ENCODE data around the gene DKC1. TPM values are rescaled to one million over a fixed set of nuclear protein-coding genes. Genes with fewer than 3 reads are reported as not detected.

DKC1 gene
- total and polyA plus RNA-seq, 9 donors: 17.0 to 60.6 (median 34.4) TPM

- no peak for DNase-seq
- 83 to 84% (median 83%) methylated on average over 5 of the region's 5 CpGs for WGBS, 3 donors
- no peak overlapping the region for H3K27ac ChIP-seq
- H3K27me3 ChIP-seq: no peaks in the 10 kb centered on the region
- no peaks in the 10 kb centered on the region for H3K36me3 ChIP-seq
- intact Hi-C loops (cut with DNase I): no loop called here
- no peak overlapping the region for H3K4me3 ChIP-seq
- H3K4me1 ChIP-seq (ENCODE audit: insufficient read depth): peaks cover 2% of the 10 kb centered on the region
- TF ChIP-seq EP300 (IDR thresholded peaks at IDR 0.05) (no peak), POLR2A (IDR thresholded peaks at IDR 0.05) (no peak)
- TF ChIP-seq, protein P1, sequence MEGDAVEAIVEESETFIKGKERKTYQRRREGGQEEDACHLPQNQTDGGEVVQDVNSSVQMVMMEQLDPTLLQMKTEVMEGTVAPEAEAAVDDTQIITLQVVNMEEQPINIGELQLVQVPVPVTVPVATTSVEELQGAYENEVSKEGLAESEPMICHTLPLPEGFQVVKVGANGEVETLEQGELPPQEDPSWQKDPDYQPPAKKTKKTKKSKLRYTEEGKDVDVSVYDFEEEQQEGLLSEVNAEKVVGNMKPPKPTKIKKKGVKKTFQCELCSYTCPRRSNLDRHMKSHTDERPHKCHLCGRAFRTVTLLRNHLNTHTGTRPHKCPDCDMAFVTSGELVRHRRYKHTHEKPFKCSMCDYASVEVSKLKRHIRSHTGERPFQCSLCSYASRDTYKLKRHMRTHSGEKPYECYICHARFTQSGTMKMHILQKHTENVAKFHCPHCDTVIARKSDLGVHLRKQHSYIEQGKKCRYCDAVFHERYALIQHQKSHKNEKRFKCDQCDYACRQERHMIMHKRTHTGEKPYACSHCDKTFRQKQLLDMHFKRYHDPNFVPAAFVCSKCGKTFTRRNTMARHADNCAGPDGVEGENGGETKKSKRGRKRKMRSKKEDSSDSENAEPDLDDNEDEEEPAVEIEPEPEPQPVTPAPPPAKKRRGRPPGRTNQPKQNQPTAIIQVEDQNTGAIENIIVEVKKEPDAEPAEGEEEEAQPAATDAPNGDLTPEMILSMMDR (IDR thresholded peaks at IDR 0.05): no peak
- H3K9me3 ChIP-seq: no peaks in the 10 kb centered on the region
Measured at GRCh38 chrX:154737136-154737535, 25.5 kb upstream of the DKC1 start.

GRCh38 chrX:154738011-154738738 lies 24.5 kb upstream of the DKC1 start:
- H3K4me1 ChIP-seq (ENCODE audit: insufficient read depth): no peaks in the 10 kb centered on the region
- no peak overlapping the region for H3K27ac ChIP-seq
- H3K36me3 ChIP-seq: no peaks in the 10 kb centered on the region
- TF ChIP-seq, protein P1 (IDR thresholded peaks at IDR 0.05): no peak
- no peak for TF ChIP-seq POLR2A (IDR thresholded peaks at IDR 0.05)
- no peak for TF ChIP-seq EP300 (IDR thresholded peaks at IDR 0.05)
- H3K27me3 ChIP-seq: no peaks in the 10 kb centered on the region
- 39 to 41% (median 40%) methylated on average over 8 of the region's 8 CpGs for WGBS, 3 donors
- intact Hi-C loops (cut with DNase I): no loop called here
- H3K4me3 ChIP-seq: no peak overlapping the region
- DNase-seq: peak in 3 of 5 donors; percentile 27 to 51 (median 47)
- no peaks in the 10 kb centered on the region for H3K9me3 ChIP-seq

DNA sequence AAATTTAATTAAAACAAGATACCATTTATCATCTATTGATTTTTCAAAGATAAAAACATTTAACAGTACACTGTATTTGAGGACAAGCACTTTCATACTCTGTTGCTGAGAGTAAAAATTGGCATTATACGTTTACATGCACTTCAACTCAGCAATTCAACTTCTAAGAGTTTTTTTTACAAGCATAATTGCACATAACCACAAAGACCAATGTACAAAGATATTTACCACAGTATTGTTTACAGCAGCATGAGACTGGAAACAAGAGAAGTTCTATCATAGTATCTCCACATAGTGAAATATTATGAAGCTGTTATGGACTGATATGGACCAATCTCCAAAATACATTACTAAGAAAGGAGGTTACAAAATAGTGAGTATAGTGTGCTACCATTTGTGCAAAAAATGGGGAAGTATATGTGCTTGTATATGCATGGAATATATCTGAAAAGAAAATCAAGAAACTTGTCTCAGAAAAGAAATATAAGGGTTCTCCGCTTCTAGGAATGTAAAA lies 22.7 kb upstream of the DKC1 start:
- no peak for DNase-seq
- TF ChIP-seq EP300 (IDR thresholded peaks at IDR 0.05): no peak
- TF ChIP-seq, protein P1 (IDR thresholded peaks at IDR 0.05): no peak
- no peak for TF ChIP-seq POLR2A (IDR thresholded peaks at IDR 0.05)
- H3K36me3 ChIP-seq: no peaks in the 10 kb centered on the region
- H3K4me1 ChIP-seq (ENCODE audit: insufficient read depth): no peaks in the 10 kb centered on the region
- no peak overlapping the region for H3K4me3 ChIP-seq
- 65 to 73% (median 68%) methylated on average over 2 of the region's 2 CpGs for WGBS, 3 donors
- H3K9me3 ChIP-seq: no peaks in the 10 kb centered on the region
- no peak overlapping the region for H3K27ac ChIP-seq
- intact Hi-C loops (cut with DNase I): no loop called here
- H3K27me3 ChIP-seq: no peaks in the 10 kb centered on the region

- TF ChIP-seq, protein P1 (IDR thresholded peaks at IDR 0.05): no peak
- TF ChIP-seq POLR2A (IDR thresholded peaks at IDR 0.05) (no peak), EP300 (IDR thresholded peaks at IDR 0.05) (no peak)
- H3K27ac ChIP-seq: no peak overlapping the region
- no peaks in the 10 kb centered on the region for H3K27me3 ChIP-seq
- intact Hi-C loops (cut with DNase I): no loop called here
- H3K4me3 ChIP-seq: no peak overlapping the region
- H3K36me3 ChIP-seq: no peaks in the 10 kb centered on the region
- H3K9me3 ChIP-seq: no peaks in the 10 kb centered on the region
- no peaks in the 10 kb centered on the region for H3K4me1 ChIP-seq (ENCODE audit: insufficient read depth)
- DNase-seq: no peak
Measured at GRCh38 chrX:154742613-154743012, 20.1 kb upstream of the DKC1 start.
